Type B pancreatic cell (in vitro differentiated cells): ENCODE data around the gene TADA1. TPM values are rescaled to one million over a fixed set of nuclear protein-coding genes. Genes with fewer than 3 reads are reported as not detected.

Experiments
- DNase-seq: peaks from one replicate; pipeline ENCODE4 v3.0.0; 2021; ENCODE audit warnings: mixed read lengths; ENCODE audit not compliant: unreplicated experiment; ENCODE audit errors: extremely low spot score
- H3K27ac Mint-ChIP-seq: 2 replicates; pipeline ENCODE4 v1.8.0; 2021; ENCODE audit warnings: mild to moderate bottlenecking, mixed read lengths
- H3K27me3 Mint-ChIP-seq: 2 replicates; pipeline ENCODE4 v1.8.0; 2021; ENCODE audit warnings: mixed read lengths
- H3K36me3 Mint-ChIP-seq: 2 replicates; pipeline ENCODE4 v1.8.0; 2021; ENCODE audit warnings: mixed read lengths
- H3K4me1 Mint-ChIP-seq: one replicate; pipeline ENCODE4 v1.8.0; 2021; ENCODE audit warnings: mixed read lengths; ENCODE audit not compliant: unreplicated experiment
- H3K4me3 Mint-ChIP-seq: 2 replicates; pipeline ENCODE4 v1.8.0; 2021; ENCODE audit warnings: mild to moderate bottlenecking, mixed read lengths
- H3K9me3 Mint-ChIP-seq: 2 replicates; pipeline ENCODE4 v1.8.0; 2021; ENCODE audit warnings: mixed read lengths
- total RNA-seq: library from RNA; stranded (reverse); gene quantifications from 2 replicates; pipeline ENCODE4 v1.2.1, GENCODE V29; 2021; ENCODE audit warnings: low replicate concordance
- TF ChIP-seq, protein P1 (sequence below): fragments of 200-600 bp; sonication (generic); conservative IDR thresholded peaks from 2 replicates; pipeline ENCODE4 v1.5.0; 2021; ENCODE audit warnings: antibody characterized with exemption, mild to moderate bottlenecking

The TADA1 gene
- total RNA-seq, 1 donor from 2014 or later: 18.4 TPM

DNA sequence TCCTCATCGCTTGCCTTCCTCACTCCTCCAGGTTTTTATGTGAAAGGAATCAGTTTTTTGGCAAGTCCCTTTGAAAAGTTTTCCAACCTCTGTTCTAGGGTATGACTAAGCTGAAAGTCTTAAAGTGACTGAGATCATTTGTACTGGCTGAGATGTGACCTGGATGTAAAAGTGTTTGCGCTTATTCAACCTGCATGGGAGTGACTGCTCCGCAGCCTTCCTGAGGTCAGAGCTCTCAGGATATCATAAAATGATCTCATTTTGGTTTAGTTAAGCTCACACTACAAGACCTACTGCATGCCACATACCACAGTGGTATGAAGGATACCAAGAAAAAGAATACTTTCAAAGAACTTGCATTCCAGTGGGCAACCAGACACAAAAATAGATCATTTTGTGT, 29.8 kb upstream of the TADA1 start:
- Mint-ChIP-seq H3K4me1 (no peaks in the 10 kb centered on the region), H3K9me3 (no peaks in the 10 kb centered on the region), H3K27me3 (peaks cover 29% of the 10 kb centered on the region), H3K4me3 (no peak overlapping the region), H3K27ac (no peak overlapping the region), H3K36me3 (no peaks in the 10 kb centered on the region)
- TF ChIP-seq, protein P1, sequence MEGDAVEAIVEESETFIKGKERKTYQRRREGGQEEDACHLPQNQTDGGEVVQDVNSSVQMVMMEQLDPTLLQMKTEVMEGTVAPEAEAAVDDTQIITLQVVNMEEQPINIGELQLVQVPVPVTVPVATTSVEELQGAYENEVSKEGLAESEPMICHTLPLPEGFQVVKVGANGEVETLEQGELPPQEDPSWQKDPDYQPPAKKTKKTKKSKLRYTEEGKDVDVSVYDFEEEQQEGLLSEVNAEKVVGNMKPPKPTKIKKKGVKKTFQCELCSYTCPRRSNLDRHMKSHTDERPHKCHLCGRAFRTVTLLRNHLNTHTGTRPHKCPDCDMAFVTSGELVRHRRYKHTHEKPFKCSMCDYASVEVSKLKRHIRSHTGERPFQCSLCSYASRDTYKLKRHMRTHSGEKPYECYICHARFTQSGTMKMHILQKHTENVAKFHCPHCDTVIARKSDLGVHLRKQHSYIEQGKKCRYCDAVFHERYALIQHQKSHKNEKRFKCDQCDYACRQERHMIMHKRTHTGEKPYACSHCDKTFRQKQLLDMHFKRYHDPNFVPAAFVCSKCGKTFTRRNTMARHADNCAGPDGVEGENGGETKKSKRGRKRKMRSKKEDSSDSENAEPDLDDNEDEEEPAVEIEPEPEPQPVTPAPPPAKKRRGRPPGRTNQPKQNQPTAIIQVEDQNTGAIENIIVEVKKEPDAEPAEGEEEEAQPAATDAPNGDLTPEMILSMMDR: no peak
- DNase-seq: no peak

DNA sequence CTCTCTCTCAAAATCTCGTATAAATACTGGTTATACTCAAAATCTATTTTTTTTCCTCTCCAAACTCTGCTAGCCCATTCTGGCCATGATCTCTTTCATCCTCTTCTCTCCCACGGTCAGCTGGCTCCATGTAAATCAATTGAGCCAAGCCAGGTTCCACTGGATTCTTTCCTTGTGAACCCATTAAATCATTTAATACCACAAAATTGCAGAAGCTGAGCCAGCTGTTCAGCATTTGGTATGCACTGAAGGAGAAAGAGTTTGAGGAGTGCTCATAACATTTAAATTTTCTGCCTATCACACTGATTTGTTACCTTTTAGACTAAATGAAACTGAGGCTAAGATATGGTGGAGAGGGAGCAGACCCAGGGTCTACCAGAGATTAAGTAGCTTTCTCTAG, 29.1 kb upstream of the TADA1 start:
- TF ChIP-seq, protein P1: no peak
- Mint-ChIP-seq H3K9me3 (no peaks in the 10 kb centered on the region), H3K27me3 (peaks cover 29% of the 10 kb centered on the region), H3K27ac (no peak overlapping the region), H3K36me3 (no peaks in the 10 kb centered on the region), H3K4me1 (no peaks in the 10 kb centered on the region), H3K4me3 (no peak overlapping the region)
- DNase-seq: no peak

DNA sequence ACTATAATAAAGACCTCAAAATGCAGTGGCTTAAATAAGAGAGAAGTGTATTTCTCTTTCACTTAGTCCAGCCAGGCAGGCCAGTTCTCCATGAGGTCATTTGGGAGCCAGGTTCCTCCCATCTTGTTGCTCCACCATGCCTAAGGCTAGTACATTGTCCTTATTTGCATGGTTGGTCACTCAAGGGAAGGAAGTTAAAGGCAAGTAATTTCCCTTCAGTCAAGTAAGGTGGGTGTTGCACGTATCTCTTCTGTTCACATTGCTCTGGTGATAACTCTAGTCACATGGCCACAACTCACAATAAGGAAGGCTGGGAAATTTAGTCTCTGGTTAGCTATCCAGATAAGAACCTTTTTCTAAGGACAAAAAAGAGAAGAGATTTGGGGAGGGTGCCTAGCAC, 27.2 kb upstream of the TADA1 start:
- Mint-ChIP-seq H3K4me3 (no peak overlapping the region), H3K36me3 (no peaks in the 10 kb centered on the region), H3K4me1 (no peaks in the 10 kb centered on the region), H3K27me3 (peaks cover 19% of the 10 kb centered on the region), H3K27ac (no peak overlapping the region), H3K9me3 (no peaks in the 10 kb centered on the region)
- TF ChIP-seq, protein P1: no peak
- DNase-seq: no peak

DNA sequence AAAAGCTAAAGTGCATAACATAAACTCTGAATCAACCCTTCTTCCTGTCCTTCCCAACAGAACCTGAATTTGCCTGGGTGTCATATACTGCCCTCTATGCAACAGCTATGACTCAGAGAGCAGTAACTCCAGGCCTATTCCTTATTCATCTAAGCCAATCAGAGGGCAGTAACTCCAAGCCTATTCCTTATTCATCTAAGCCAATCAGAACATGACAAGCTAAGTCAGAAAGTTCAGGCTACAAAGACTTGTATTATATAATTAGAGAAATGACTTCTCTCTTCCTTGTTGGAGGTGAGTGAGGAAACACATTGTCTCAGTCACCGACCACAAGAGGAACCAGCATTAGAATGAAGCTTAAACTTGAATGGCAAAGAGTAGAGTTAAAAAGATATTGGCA, 26.2 kb upstream of the TADA1 start:
- Mint-ChIP-seq H3K36me3 (no peaks in the 10 kb centered on the region), H3K27ac (no peak overlapping the region), H3K4me1 (no peaks in the 10 kb centered on the region), H3K27me3 (peaks cover 14% of the 10 kb centered on the region), H3K9me3 (no peaks in the 10 kb centered on the region), H3K4me3 (no peak overlapping the region)
- TF ChIP-seq, protein P1: no peak
- DNase-seq: no peak

DNA sequence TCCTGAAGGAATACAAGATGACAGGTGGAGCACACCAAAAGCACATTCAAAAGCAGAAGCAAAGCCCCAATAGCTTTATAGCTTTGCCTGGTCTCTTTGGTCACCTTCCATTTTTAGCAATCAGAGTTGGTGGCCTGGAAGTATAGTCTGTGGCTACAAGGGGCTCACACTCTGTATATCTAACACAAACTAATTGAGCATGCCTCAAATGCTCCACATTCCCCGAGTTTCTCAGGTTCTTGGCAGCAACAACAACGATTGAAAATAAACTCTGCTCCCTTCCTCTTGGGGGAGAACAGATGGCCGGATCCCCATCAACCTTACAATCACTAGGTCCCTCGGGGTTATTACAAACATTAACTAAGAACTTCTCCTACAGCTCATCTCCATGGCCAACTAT, 24.9 kb upstream of the TADA1 start:
- H3K27me3 Mint-ChIP-seq: peaks cover 13% of the 10 kb centered on the region
- H3K9me3 Mint-ChIP-seq: no peaks in the 10 kb centered on the region
- no peak for DNase-seq
- no peak overlapping the region for H3K4me3 Mint-ChIP-seq
- H3K27ac Mint-ChIP-seq: no peak overlapping the region
- TF ChIP-seq, protein P1: no peak
- H3K36me3 Mint-ChIP-seq: no peaks in the 10 kb centered on the region
- H3K4me1 Mint-ChIP-seq: no peaks in the 10 kb centered on the region

DNA sequence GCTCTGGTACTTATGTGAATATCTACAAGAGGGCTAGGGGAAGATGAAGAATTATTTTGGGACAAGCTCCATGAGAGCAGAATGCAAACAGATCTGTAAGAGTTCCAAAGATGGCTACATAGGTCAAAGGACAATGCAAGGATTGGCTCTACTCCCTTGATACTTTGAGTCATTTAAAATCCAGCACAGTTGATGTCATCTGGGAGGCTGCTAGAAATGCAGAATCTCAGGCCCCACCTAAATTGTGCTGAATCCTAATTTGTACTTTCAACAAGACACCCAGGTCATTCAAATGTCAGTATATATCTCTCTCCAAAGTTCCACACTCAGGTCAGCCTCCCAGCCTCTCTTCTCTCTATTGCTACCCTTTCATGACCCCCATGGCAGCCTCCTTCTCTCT, 23.7 kb upstream of the TADA1 start:
- Mint-ChIP-seq H3K27ac (no peak overlapping the region), H3K9me3 (no peaks in the 10 kb centered on the region), H3K27me3 (peaks cover 22% of the 10 kb centered on the region), H3K36me3 (no peaks in the 10 kb centered on the region), H3K4me1 (no peaks in the 10 kb centered on the region), H3K4me3 (no peak overlapping the region)
- TF ChIP-seq, protein P1: no peak
- no peak for DNase-seq
